HCT116 (cell line): Measurements from ENCODE around the gene VCPKMT. TPM values are rescaled to one million over a fixed set of nuclear protein-coding genes. Genes with fewer than 3 reads are reported as not detected.

Source experiments
- ATAC-seq: fragments of 200-7000 bp; cut with Tn5 transposase; 2 replicates; pipeline ENCODE4 v1.9.1; 2020; ENCODE audit warnings: mild to moderate bottlenecking, moderate library complexity
- BruUV-seq: library from RNA; stranded (reverse); fragments of 400-500 nt; replicated peaks from 2 replicates; lab custom pipeline; 2021; lab: Mats Ljungman, UMichigan
- CTCF ChIA-PET: fragments of 300-600 bp; sonication (Branson Sonifier 250); formaldehyde crosslinking; loops from one replicate; lab custom pipeline; 2021; ENCODE audit warnings: antibody characterized with exemption; lab: Charles Lee
- POLR2A ChIA-PET: fragments of 300-600, 350-600 bp; sonication (Branson Sonifier 250); formaldehyde crosslinking; loops from one replicate; lab custom pipeline; 2021; ENCODE audit warnings: antibody characterized with exemption; lab: Charles Lee
- RAD21 ChIA-PET, 2 experiments: fragments of 300-600 bp; sonication (Branson Sonifier 250); formaldehyde crosslinking; loops; one replicate each; lab custom pipeline; 2023; ENCODE audit warnings: low total read pairs in 2 of 2; ENCODE audit not compliant: uncharacterized antibody in 2 of 2, unreplicated experiment in 2 of 2, low non-redundant PET in 1 of 2; lab: Charles Lee
- DNase-seq: peaks from one replicate; pipeline ENCODE4 v3.0.0-alpha.2; 2010; ENCODE audit warnings: low read depth, low spot score
- H2AFZ ChIP-seq: fragments of 200-600 bp; shearing (Covaris generic), sonication (generic); 2 replicates; pipeline ENCODE4 v1.6.1; 2017; ENCODE audit warnings: low read depth, mixed run types, mixed read lengths, antibody characterized with exemption, low read length; ENCODE audit not compliant: poor library complexity, severe bottlenecking
- H3K27ac ChIP-seq: 2 replicates; pipeline ENCODE4 v1.5.1; 2012; ENCODE audit warnings: low read depth, low read length
- H3K27me3 ChIP-seq: fragments of 200-600 bp; sonication (generic); 2 replicates; pipeline ENCODE4 v1.6.1; 2016; ENCODE audit warnings: mixed run types, low read length, mixed read lengths; ENCODE audit not compliant: insufficient read depth
- H3K36me3 ChIP-seq, 2 experiments: fragments of 200-500 bp in 1 of 2; fragments of 200-600 bp in 1 of 2; sonication (Bioruptor generic) in 1 of 2; sonication (generic) in 1 of 2; 2 replicates each; pipeline versions ENCODE4 v1.5.1 to v1.6.1; 2014 to 2016; ENCODE audit warnings: low read length in 2 of 2, inconsistent platforms in 1 of 2, mixed read lengths in 1 of 2, mixed run types in 1 of 2; ENCODE audit not compliant: insufficient read depth in 2 of 2, control insufficient read depth in 1 of 2
- H3K4me1 ChIP-seq, 2 experiments: fragments of 200-600 bp in 1 of 2; sonication (generic) in 1 of 2; 2 replicates each; pipeline versions ENCODE4 v1.5.1 to v1.6.1; 2012 to 2017; ENCODE audit warnings: low read length in 2 of 2, inconsistent platforms in 1 of 2, mild to moderate bottlenecking in 1 of 2, mixed read lengths in 1 of 2, mixed run types in 1 of 2, moderate library complexity in 1 of 2; ENCODE audit not compliant: insufficient read depth in 2 of 2, control insufficient read depth in 1 of 2
- H3K4me2 ChIP-seq: fragments of 200-600 bp; sonication (generic); 2 replicates; pipeline ENCODE4 v1.6.1; 2017; ENCODE audit warnings: mixed run types, low read length, mixed read lengths
- H3K4me3 ChIP-seq, 2 experiments: fragments of 200-600 bp in 1 of 2; sonication (generic) in 1 of 2; replicated peaks in 1 of 2; 2 replicates each; pipeline ENCODE4 v1.5.1; 2011 to 2016; ENCODE audit warnings: low read length in 2 of 2, control low read depth in 1 of 2, low read depth in 1 of 2, mild to moderate bottlenecking in 1 of 2, mixed read lengths in 1 of 2, mixed run types in 1 of 2
- H3K79me2 ChIP-seq: fragments of 200-600 bp; sonication (generic); 2 replicates; pipeline ENCODE4 v1.6.1; 2017; ENCODE audit warnings: mild to moderate bottlenecking, mixed run types, low read length, moderate library complexity, mixed read lengths; ENCODE audit not compliant: insufficient read depth
- H3K9ac ChIP-seq: fragments of 200-600 bp; sonication (generic); 2 replicates; pipeline ENCODE4 v1.6.1; 2016; ENCODE audit warnings: low read length, mixed read lengths
- H3K9me2 ChIP-seq: fragments of 200-600 bp; sonication (generic), shearing (Covaris generic); 2 replicates; pipeline ENCODE4 v1.6.1; 2017; ENCODE audit warnings: mixed run types, mild to moderate bottlenecking, moderate library complexity; ENCODE audit not compliant: insufficient read depth
- H3K9me3 ChIP-seq, 2 experiments: fragments of 200-500 bp in 1 of 2; fragments of 200-600 bp in 1 of 2; sonication (Bioruptor generic) in 1 of 2; sonication (generic) in 1 of 2; 2 replicates each; pipeline ENCODE4 v1.6.1; 2014 to 2017; ENCODE audit warnings: low read length in 2 of 2, mixed read lengths in 2 of 2, inconsistent platforms in 1 of 2, low read depth in 1 of 2, mild to moderate bottlenecking in 1 of 2, mixed run types in 1 of 2, moderate library complexity in 1 of 2; ENCODE audit not compliant: control insufficient read depth in 1 of 2, insufficient read depth in 1 of 2
- H4K20me1 ChIP-seq: fragments of 200-600 bp; sonication (generic), shearing (Covaris generic); 2 replicates; pipeline ENCODE4 v1.6.1; 2017; ENCODE audit warnings: mixed run types, mild to moderate bottlenecking, moderate library complexity; ENCODE audit not compliant: insufficient read depth
- CEBPB ChIP-seq: IDR thresholded peaks from 2 replicates; pipeline ENCODE4 v1.6.1; 2012; ENCODE audit warnings: low read depth
- CTCF ChIP-seq, 3 experiments: fragments of 200-600 bp in 1 of 3; sonication (generic) in 1 of 3; IDR thresholded peaks in 2 of 3; conservative IDR thresholded peaks in 1 of 3; 2 replicates each; pipeline ENCODE4 v1.5.1; 2012 to 2017; ENCODE audit warnings: low read depth in 2 of 3, low read length in 2 of 3, antibody characterized with exemption in 1 of 3, borderline replicate concordance in 1 of 3, control low read depth in 1 of 3, mild to moderate bottlenecking in 1 of 3, mixed read lengths in 1 of 3, mixed run types in 1 of 3, moderate library complexity in 1 of 3; ENCODE audit not compliant: insufficient read depth in 1 of 3
- EGR1 ChIP-seq: IDR thresholded peaks from 2 replicates; pipeline ENCODE4 v1.6.1; 2012; ENCODE audit warnings: low read depth
- ELF1 ChIP-seq: IDR thresholded peaks from 2 replicates; pipeline ENCODE4 v1.6.1; 2012; ENCODE audit warnings: low read depth, borderline replicate concordance
- EZH2 ChIP-seq: fragments of 200-600 bp; sonication (generic); IDR thresholded peaks from 2 replicates; pipeline ENCODE4 v1.6.1; 2017; ENCODE audit warnings: antibody characterized with exemption, mixed run types
- FOSL1 ChIP-seq: IDR thresholded peaks from 2 replicates; pipeline ENCODE4 v1.6.1; 2012; ENCODE audit warnings: low read depth
- JUND ChIP-seq: IDR thresholded peaks from 2 replicates; pipeline ENCODE4 v1.6.1; 2012
- POLR2A ChIP-seq: IDR thresholded peaks from 2 replicates; pipeline ENCODE4 v1.7.0; 2011; ENCODE audit warnings: borderline replicate concordance; ENCODE audit not compliant: insufficient read depth, insufficient read length; ENCODE audit errors: extremely low read depth
- REST ChIP-seq: IDR thresholded peaks from 2 replicates; pipeline ENCODE4 v1.6.1; 2012; ENCODE audit warnings: low read depth
- SIN3A ChIP-seq: IDR thresholded peaks from 2 replicates; pipeline ENCODE4 v1.6.1; 2012; ENCODE audit warnings: low read depth
- SP1 ChIP-seq: IDR thresholded peaks from 2 replicates; pipeline ENCODE4 v1.6.1; 2012; ENCODE audit warnings: low read depth
- TCF7L2 ChIP-seq: IDR thresholded peaks from 2 replicates; pipeline ENCODE4 v1.7.0; 2011; ENCODE audit warnings: borderline replicate concordance, inconsistent platforms; ENCODE audit not compliant: insufficient read depth, insufficient read length; ENCODE audit errors: extremely low read depth
- ZBTB33 ChIP-seq: IDR thresholded peaks from 2 replicates; pipeline ENCODE4 v1.6.1; 2011; ENCODE audit warnings: mild to moderate bottlenecking, low read length, moderate library complexity; ENCODE audit not compliant: insufficient replicate concordance; ENCODE audit errors: extremely low read depth
- ZFX ChIP-seq: fragments of 450-650 bp; IDR thresholded peaks from 2 replicates; pipeline ENCODE4 v1.6.1; 2017
- ZNF274 ChIP-seq: fragments of 200-500 bp; sonication (Bioruptor generic); IDR thresholded peaks from 2 replicates; pipeline ENCODE4 v1.6.1; 2014; ENCODE audit warnings: mild to moderate bottlenecking, low read depth, low read length, inconsistent platforms
- intact Hi-C: fragments of 100-400 bp; cut with micrococcal nuclease; formaldehyde crosslinking; loops from 2 replicates; pipeline ENCODE4 v1.10.0; 2022
- total RNA-seq: library from RNA; stranded (reverse); gene quantifications from one replicate; pipeline ENCODE4 v1.2.1, GENCODE V29; 2021; ENCODE audit not compliant: unreplicated experiment
- TF ChIP-seq, protein P1 (sequence below): IDR thresholded peaks from 2 replicates; pipeline ENCODE4 v1.6.1; 2012

Gene VCPKMT
- total RNA-seq, 1 experiment from 2014 or later: 9.7 TPM

GRCh38 chr14:50091240-50091913 lies 25.0 kb downstream of the VCPKMT start:
- RAD21 ChIA-PET: no interaction called here
- TF ChIP-seq SIN3A (no peak), CTCF (IDR thresholded peaks at IDR 0.05 in 2 of 3, conservative IDR thresholded peaks at IDR 0.05 in 1 of 3; ENCODE audit: borderline replicate concordance in 1 of 3, insufficient read depth in 1 of 3, low read depth in 2 of 3, low read length in 2 of 3) (no peak), ZBTB33 (no peak), POLR2A (no peak), ELF1 (no peak), EGR1 (no peak), ZFX (no peak), EZH2 (no peak), JUND (no peak), SP1 (no peak), CEBPB (no peak), ZNF274 (no peak), FOSL1 (no peak), REST (no peak), TCF7L2 (no peak)
- TF ChIP-seq, protein P1, sequence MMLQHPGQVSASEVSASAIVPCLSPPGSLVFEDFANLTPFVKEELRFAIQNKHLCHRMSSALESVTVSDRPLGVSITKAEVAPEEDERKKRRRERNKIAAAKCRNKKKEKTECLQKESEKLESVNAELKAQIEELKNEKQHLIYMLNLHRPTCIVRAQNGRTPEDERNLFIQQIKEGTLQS: no peak
- TF ChIP-seq, all 23 proteins: peak for 0
- no peaks in the 10 kb centered on the region for H3K9me3 ChIP-seq
- ATAC-seq (no peak), DNase-seq (no peak)
- H3K9ac ChIP-seq: no peak overlapping the region
- POLR2A ChIA-PET: no interaction called here
- H3K4me1 ChIP-seq: no peaks in the 10 kb centered on the region
- no peaks in the 10 kb centered on the region for H3K79me2 ChIP-seq
- no peak overlapping the region for H3K4me2 ChIP-seq
- H3K27ac ChIP-seq: no peak overlapping the region
- H3K9me2 ChIP-seq: no peaks in the 10 kb centered on the region
- intact Hi-C loops: no loop called here
- no peak overlapping the region for H2AFZ ChIP-seq
- no peaks in the 10 kb centered on the region for H3K36me3 ChIP-seq
- no peaks in the 10 kb centered on the region for H3K27me3 ChIP-seq
- BruUV-seq: no TSS peak
- H3K4me3 ChIP-seq: no peak overlapping the region
- CTCF ChIA-PET: no interaction called here
- H4K20me1 ChIP-seq: no peaks in the 10 kb centered on the region
